ENCODE results near the gene SLC35F1.

Gene SLC35F1

DNA sequence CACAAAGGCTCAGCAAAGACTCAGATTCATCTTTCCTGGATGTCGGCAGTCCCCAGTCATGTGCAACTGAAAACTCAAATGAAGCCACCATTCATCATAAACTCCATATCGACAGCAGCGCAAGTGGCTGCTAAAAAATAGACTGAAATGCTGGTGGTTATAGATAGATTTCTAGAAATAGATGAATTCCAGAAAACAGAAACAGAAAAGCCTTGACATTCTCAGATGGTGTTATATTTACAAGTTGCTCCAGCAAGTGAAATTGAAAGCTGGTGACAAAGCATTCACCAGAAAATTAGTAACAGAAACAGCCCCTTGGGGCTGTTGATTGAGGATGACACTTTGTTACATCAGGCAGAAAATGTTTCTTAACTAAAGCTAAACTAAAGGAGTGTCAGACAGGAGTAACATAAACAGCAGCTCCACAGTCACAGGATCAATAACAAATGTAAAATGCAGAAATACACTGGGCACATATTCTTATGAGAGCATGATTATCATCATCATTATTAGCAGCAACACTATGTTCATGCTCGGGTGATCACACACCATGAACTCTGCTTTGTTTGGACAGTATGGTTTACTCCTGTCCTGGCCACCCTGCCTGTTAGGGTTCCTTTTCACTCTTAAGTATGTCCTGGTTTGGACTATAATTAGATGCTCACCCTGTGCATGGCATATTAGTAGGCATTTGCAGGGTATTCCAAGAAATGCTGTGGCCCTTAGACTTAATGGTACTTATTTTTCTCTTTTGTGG, 36.4 kb upstream of the SLC35F1 start:
- DNase-seq (ENCODE audit: low read depth in 1 of 2, low spot score in 1 of 2): no peak

DNA sequence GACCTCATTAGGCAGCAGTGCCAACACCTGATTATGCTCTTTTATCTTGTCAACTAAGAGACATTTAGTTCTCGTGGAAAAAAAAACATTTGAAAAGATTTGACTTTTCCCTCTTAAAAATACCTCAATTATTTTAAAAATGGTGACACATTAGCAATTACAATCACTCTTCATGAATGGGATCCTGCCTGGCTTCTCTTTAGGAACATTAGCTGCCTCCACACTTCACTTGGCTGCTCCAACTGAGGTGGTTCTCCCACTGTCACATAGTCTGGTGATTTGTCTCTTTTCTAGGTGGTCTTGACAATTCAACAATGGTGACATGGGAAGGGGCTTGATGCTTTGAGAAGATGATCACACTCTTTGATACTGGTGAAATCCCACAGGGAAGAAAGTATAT, 26.2 kb upstream of the SLC35F1 start:
- H3K4me3 ChIP-seq (replicated peaks; ENCODE audit: insufficient read depth, low read length): no peak overlapping the region
- DNase-seq (ENCODE audit: low read depth in 1 of 2, low spot score in 1 of 2): no peak
- no peak overlapping the region for H3K27ac ChIP-seq (replicated peaks)
- TF ChIP-seq GABPA (IDR thresholded peaks at IDR 0.05; ENCODE audit: low read depth): no peak
- TF ChIP-seq POLR2AphosphoS5 (IDR thresholded peaks at IDR 0.05; ENCODE audit: low read depth): no peak
- no peak for TF ChIP-seq SPI1 (IDR thresholded peaks at IDR 0.05; ENCODE audit: borderline replicate concordance, low read depth)
- TF ChIP-seq, protein P1, sequence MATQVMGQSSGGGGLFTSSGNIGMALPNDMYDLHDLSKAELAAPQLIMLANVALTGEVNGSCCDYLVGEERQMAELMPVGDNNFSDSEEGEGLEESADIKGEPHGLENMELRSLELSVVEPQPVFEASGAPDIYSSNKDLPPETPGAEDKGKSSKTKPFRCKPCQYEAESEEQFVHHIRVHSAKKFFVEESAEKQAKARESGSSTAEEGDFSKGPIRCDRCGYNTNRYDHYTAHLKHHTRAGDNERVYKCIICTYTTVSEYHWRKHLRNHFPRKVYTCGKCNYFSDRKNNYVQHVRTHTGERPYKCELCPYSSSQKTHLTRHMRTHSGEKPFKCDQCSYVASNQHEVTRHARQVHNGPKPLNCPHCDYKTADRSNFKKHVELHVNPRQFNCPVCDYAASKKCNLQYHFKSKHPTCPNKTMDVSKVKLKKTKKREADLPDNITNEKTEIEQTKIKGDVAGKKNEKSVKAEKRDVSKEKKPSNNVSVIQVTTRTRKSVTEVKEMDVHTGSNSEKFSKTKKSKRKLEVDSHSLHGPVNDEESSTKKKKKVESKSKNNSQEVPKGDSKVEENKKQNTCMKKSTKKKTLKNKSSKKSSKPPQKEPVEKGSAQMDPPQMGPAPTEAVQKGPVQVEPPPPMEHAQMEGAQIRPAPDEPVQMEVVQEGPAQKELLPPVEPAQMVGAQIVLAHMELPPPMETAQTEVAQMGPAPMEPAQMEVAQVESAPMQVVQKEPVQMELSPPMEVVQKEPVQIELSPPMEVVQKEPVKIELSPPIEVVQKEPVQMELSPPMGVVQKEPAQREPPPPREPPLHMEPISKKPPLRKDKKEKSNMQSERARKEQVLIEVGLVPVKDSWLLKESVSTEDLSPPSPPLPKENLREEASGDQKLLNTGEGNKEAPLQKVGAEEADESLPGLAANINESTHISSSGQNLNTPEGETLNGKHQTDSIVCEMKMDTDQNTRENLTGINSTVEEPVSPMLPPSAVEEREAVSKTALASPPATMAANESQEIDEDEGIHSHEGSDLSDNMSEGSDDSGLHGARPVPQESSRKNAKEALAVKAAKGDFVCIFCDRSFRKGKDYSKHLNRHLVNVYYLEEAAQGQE (IDR thresholded peaks at IDR 0.05; ENCODE audit: insufficient replicate concordance, low read depth): no peak
- TF ChIP-seq, protein P2, sequence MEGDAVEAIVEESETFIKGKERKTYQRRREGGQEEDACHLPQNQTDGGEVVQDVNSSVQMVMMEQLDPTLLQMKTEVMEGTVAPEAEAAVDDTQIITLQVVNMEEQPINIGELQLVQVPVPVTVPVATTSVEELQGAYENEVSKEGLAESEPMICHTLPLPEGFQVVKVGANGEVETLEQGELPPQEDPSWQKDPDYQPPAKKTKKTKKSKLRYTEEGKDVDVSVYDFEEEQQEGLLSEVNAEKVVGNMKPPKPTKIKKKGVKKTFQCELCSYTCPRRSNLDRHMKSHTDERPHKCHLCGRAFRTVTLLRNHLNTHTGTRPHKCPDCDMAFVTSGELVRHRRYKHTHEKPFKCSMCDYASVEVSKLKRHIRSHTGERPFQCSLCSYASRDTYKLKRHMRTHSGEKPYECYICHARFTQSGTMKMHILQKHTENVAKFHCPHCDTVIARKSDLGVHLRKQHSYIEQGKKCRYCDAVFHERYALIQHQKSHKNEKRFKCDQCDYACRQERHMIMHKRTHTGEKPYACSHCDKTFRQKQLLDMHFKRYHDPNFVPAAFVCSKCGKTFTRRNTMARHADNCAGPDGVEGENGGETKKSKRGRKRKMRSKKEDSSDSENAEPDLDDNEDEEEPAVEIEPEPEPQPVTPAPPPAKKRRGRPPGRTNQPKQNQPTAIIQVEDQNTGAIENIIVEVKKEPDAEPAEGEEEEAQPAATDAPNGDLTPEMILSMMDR (IDR thresholded peaks at IDR 0.05; ENCODE audit: insufficient read depth, low read length): no peak
- no peaks in the 10 kb centered on the region for H3K27me3 ChIP-seq (ENCODE audit: insufficient read depth, poor library complexity, severe bottlenecking)

More for the DNA sequence above, 36.4 kb upstream of the SLC35F1 start:
- TF ChIP-seq POLR2AphosphoS5 (IDR thresholded peaks at IDR 0.05; ENCODE audit: low read depth) (no peak), SPI1 (IDR thresholded peaks at IDR 0.05; ENCODE audit: borderline replicate concordance, low read depth) (no peak), GABPA (IDR thresholded peaks at IDR 0.05; ENCODE audit: low read depth) (no peak)
- TF ChIP-seq, protein P2 (IDR thresholded peaks at IDR 0.05; ENCODE audit: insufficient read depth, low read length): no peak
- Histone ChIP-seq H3K27me3 (ENCODE audit: insufficient read depth, poor library complexity, severe bottlenecking) (no peaks in the 10 kb centered on the region), H3K4me3 (replicated peaks; ENCODE audit: insufficient read depth, low read length) (no peak overlapping the region), H3K27ac (replicated peaks) (no peak overlapping the region)

DNA sequence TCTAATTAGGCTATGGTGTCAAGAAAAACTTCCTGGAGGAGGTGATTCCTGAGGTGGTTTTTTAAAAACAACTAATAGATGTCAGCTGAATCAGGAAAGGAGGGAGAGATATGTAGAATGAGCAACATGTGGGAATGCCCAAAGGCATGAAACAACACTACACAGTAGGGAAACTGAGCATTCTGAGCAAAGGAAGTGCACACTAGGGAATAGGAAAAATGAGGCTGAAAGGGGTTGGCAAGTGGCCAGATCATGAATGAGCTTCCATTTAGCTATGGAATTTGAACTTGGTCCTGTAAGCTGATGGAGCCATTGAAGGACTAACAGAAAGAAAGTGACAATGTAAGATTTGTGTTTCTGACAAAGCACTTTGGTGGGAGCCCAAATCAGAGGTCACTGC, 16.9 kb upstream of the SLC35F1 start:
- H3K27me3 ChIP-seq (ENCODE audit: insufficient read depth, poor library complexity, severe bottlenecking): peaks cover 3% of the 10 kb centered on the region
- no peak overlapping the region for H3K4me3 ChIP-seq (replicated peaks; ENCODE audit: insufficient read depth, low read length)
- H3K27ac ChIP-seq (replicated peaks): no peak overlapping the region
- DNase-seq (ENCODE audit: low read depth in 1 of 2, low spot score in 1 of 2): no peak
- TF ChIP-seq POLR2AphosphoS5 (IDR thresholded peaks at IDR 0.05; ENCODE audit: low read depth): no peak
- TF ChIP-seq GABPA (IDR thresholded peaks at IDR 0.05; ENCODE audit: low read depth): no peak

DNA sequence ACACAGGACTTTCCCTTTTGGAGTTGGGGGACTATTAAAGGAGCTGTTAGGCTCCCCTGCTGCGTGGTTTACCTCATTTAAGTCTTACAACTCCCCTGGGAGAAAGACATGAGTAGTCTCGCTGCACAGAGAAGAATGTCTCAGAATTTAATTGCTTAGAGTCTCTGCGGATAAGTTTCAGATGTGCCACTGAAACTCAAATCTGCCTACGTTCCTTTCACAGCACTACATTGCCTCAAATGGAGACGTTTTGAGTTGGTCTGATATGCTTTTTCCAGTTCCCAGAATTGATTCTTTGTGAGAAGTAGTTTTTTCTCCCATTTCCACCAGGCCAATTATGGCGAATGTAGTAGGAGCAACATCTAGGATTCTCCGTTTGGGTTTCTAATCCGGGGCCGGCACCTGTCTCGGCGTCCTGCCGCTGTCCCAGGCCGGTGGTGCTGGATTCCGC, 532 bp upstream of the SLC35F1 start:
- peaks cover 42% of the 10 kb centered on the region for H3K27me3 ChIP-seq (ENCODE audit: insufficient read depth, poor library complexity, severe bottlenecking)
- TF ChIP-seq SPI1 (IDR thresholded peaks at IDR 0.05; ENCODE audit: borderline replicate concordance, low read depth): no peak
- TF ChIP-seq, protein P1 (IDR thresholded peaks at IDR 0.05; ENCODE audit: insufficient replicate concordance, low read depth): peak; percentile 96
- no peak for DNase-seq (ENCODE audit: low read depth in 1 of 2, low spot score in 1 of 2)
- H3K4me3 ChIP-seq (replicated peaks; ENCODE audit: insufficient read depth, low read length): peak overlapping the region; percentile 47
- H3K27ac ChIP-seq (replicated peaks): no peak overlapping the region

Data from HL-60 (cell line).